HUES6 (cell line): Measurements from ENCODE around the gene ARF3.

Experiments used
- H3K27ac ChIP-seq: 2 replicates; pipeline ENCODE4 v1.7.0; 2013; ENCODE audit warnings: low read depth, mild to moderate bottlenecking, low read length, inconsistent platforms
- H3K27me3 ChIP-seq: 2 replicates; pipeline ENCODE4 v1.6.1; 2013; ENCODE audit warnings: low read length; ENCODE audit not compliant: control insufficient read depth, insufficient read depth
- H3K36me3 ChIP-seq: 2 replicates; pipeline ENCODE4 v1.6.1; 2013; ENCODE audit warnings: low read length; ENCODE audit not compliant: control insufficient read depth, insufficient read depth
- H3K4me1 ChIP-seq: 2 replicates; pipeline ENCODE4 v1.6.1; 2013; ENCODE audit warnings: low read length; ENCODE audit not compliant: control insufficient read depth, insufficient read depth
- H3K4me3 ChIP-seq: 2 replicates; pipeline ENCODE4 v1.5.1; 2013; ENCODE audit warnings: low read depth, low read length
- H3K9ac ChIP-seq: one replicate; pipeline ENCODE4 v1.6.1; 2013; ENCODE audit warnings: mild to moderate bottlenecking, low read length
- H3K9me3 ChIP-seq: 2 replicates; pipeline ENCODE4 v1.6.1; 2013; ENCODE audit warnings: low read depth, low read length; ENCODE audit not compliant: control insufficient read depth, insufficient read depth

Gene ARF3

DNA sequence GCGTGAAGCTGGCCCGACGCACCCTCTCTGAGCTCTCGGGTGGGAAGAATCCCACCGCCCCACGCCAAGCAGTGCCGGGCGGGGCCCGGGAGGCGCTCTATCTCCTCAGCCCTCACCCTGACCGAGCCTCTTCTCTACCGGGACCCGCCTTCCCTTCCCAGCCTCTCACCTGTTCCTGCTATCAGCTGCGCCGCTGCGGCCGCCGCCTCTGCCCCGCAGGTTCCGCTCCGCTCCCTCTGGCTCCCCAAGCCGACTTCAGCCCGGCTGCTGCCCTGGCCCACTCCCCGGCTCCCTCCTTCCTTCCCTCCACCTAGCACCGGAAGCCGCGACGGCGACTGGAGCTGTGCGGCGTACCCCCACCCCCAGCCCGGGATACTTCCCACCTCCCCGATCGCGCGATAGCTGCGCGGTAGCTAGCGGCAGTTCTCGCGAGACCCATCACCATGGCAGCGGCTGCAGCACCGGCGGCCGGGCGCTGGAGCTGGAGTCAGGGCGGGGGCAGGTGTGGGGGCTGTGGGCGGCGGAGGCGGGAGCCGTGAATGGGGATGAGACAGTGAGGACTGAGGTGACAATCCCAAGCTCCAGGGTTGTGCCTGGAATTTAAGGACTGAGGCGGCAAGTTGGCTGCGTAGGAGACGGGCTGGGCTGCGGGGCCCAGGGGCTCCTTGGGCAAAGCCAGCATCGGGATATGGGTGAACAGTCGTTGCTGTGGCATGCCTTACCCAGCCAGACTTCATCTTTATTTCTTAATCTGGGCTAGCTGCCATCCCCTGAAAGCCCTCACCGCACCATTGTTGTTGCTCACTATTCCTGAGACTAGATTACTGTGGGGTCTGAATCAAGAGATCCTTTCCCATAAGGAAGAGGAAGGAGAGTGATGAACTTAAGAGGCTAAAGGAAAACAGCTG lies at the start of gene ARF3:
Gene ARF3 (minus strand): TSS at position 347 of the 908 bp plus-strand sequence. CDS start 16,392 bp downstream, outside the sequence.
- H3K27me3 ChIP-seq = no peaks in the 10 kb centered on the region
- peak within 1 kb of the TSS; percentile 91 for H3K4me3 ChIP-seq
- peak within 1 kb of the TSS; percentile 90 for H3K9ac ChIP-seq
- H3K36me3 ChIP-seq = peaks cover 35% of the 10 kb centered on the region
- peaks cover 15% of the 10 kb centered on the region for H3K4me1 ChIP-seq
- no peaks in the 10 kb centered on the region for H3K9me3 ChIP-seq
- peak within 1 kb of the TSS; percentile 91 for H3K27ac ChIP-seq

DNA sequence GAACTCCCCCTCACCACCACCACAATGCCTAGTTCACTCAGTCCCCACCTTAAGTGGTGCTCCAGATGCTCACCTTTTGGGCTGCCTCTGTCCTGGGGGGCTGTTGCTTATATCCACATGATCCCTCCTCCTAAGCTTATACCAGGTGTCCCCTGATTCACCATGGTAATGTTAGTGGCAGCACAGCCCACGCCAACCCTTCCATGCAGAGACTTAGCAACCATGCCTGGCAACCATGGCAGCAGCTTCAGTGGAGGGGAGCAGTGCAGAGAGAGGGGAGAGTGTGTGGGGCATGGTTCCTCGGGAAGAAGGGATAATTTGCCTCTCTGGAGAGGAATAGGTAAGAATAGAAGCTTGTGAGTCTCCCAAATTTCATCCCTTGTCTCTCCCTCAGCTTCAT lies 43.1 kb upstream of the ARF3 start:
- no peak overlapping the region for H3K9ac ChIP-seq

GRCh38 chr12:48999371-49000131 lies 42.3 kb upstream of the ARF3 start, which contains the start of gene DDN:
DDN (minus strand) TSS chr12:48999375; CDS start chr12:48999287, 88 bp downstream.
- peaks cover 27% of the 10 kb centered on the region for H3K4me1 ChIP-seq
- H3K9ac ChIP-seq = no peak within 1 kb of the TSS
- peak within 1 kb of the TSS; percentile 64 for H3K4me3 ChIP-seq

More for the DNA sequence above, 43.1 kb upstream of the ARF3 start:
- no peak overlapping the region for H3K27ac ChIP-seq
- H3K27me3 ChIP-seq = peaks cover 57% of the 10 kb centered on the region
- H3K4me3 ChIP-seq = no peak overlapping the region; the same call in 1 of the 2 replicates
- H3K9me3 ChIP-seq = no peaks in the 10 kb centered on the region
- peaks cover 23% of the 10 kb centered on the region for H3K4me1 ChIP-seq
- H3K36me3 ChIP-seq = peaks cover 28% of the 10 kb centered on the region

DNA sequence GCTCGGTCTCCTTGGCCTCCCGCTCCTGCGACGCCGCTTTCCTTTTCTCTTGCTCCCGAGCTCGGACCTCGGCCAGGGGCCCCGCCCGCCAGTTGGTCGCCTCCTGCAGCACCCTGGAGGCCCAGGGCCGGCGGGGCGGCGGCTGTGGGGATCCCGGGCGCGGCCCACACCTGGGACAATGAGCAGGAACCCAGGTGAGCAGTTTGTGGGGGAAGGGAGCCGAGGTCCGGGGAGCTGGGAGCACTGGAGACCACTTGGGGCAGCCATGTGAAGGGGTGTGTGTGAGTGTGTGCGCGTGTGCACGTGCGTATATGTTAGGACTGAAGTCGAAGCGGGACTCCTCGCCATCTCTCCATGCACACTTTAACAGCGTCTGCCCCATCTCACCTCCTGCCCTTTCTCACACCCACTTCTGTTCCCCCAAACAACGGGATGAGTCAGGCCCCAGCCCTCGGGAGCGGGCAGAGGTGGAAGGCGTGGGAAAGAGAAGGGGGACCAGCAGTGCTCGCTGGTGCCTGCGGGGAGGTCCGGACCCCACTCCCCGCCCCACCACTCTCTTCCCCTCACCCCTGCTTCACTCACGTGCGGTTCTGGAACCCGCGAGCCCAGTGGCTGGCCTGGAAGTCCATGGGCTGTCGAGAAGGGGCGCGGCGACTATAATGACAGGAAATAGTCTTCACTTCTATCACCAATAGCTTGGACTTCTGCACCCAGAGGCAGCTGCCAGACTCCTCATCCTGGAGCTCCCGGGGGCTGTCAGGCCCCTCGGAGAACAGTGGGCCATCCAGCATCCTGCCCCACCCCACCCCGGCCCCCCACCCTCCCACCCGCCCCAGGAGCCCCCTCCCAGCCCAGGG lies 41.4 kb upstream of the ARF3 start:
- no peak overlapping the region for H3K27ac ChIP-seq
- H3K9me3 ChIP-seq = no peaks in the 10 kb centered on the region
- peaks cover 17% of the 10 kb centered on the region; the same call in 1 of the 2 replicates for H3K36me3 ChIP-seq
- H3K27me3 ChIP-seq = peaks cover 72% of the 10 kb centered on the region
- H3K4me3 ChIP-seq = peak overlapping the region; percentile 54
- no peak overlapping the region for H3K9ac ChIP-seq
- H3K4me1 ChIP-seq = peaks cover 35% of the 10 kb centered on the region

More at GRCh38 chr12:48999371-49000131, 42.3 kb upstream of the ARF3 start, which contains the start of gene DDN:
- peaks cover 64% of the 10 kb centered on the region for H3K27me3 ChIP-seq
- H3K36me3 ChIP-seq = peaks cover 21% of the 10 kb centered on the region
- no peak within 1 kb of the TSS for H3K27ac ChIP-seq
- no peaks in the 10 kb centered on the region for H3K9me3 ChIP-seq

GRCh38 chr12:48997719-48998496 lies 40.6 kb upstream of the ARF3 start:
- H3K9me3 ChIP-seq = no peaks in the 10 kb centered on the region
- peaks cover 14% of the 10 kb centered on the region; the same call in 1 of the 2 replicates for H3K36me3 ChIP-seq
- no peak overlapping the region for H3K9ac ChIP-seq
- H3K27ac ChIP-seq = no peak overlapping the region
- peaks cover 80% of the 10 kb centered on the region for H3K27me3 ChIP-seq
- peaks cover 35% of the 10 kb centered on the region for H3K4me1 ChIP-seq
- H3K4me3 ChIP-seq = peak overlapping the region; percentile 54

- Histone ChIP-seq H3K4me3 (peak overlapping the region; percentile 54), H3K27ac (no peak overlapping the region), H3K4me1 (peaks cover 35% of the 10 kb centered on the region), H3K9ac (no peak overlapping the region), H3K36me3 (peaks cover 6% of the 10 kb centered on the region; the same call in 1 of the 2 replicates), H3K27me3 (peaks cover 82% of the 10 kb centered on the region), H3K9me3 (no peaks in the 10 kb centered on the region)
Measured at GRCh38 chr12:48996794-48997718, 39.8 kb upstream of the ARF3 start.

GRCh38 chr12:48995086-48995879 lies 38.0 kb upstream of the ARF3 start:
- H3K27ac ChIP-seq = no peak overlapping the region
- H3K27me3 ChIP-seq = peaks cover 77% of the 10 kb centered on the region
- H3K4me3 ChIP-seq = peak overlapping the region; percentile 41
- H3K36me3 ChIP-seq = no peaks in the 10 kb centered on the region
- H3K9me3 ChIP-seq = no peaks in the 10 kb centered on the region
- H3K4me1 ChIP-seq = peaks cover 41% of the 10 kb centered on the region
- no peak overlapping the region for H3K9ac ChIP-seq

- peak overlapping the region; percentile 41 for H3K4me3 ChIP-seq
- H3K9ac ChIP-seq = no peak overlapping the region
- H3K27me3 ChIP-seq = peaks cover 69% of the 10 kb centered on the region
Measured at GRCh38 chr12:48994224-48995085, 37.2 kb upstream of the ARF3 start.

More at GRCh38 chr12:48994224-48995085, 37.2 kb upstream of the ARF3 start:
- Histone ChIP-seq H3K4me1 (peaks cover 33% of the 10 kb centered on the region), H3K27ac (no peak overlapping the region), H3K36me3 (no peaks in the 10 kb centered on the region), H3K9me3 (no peaks in the 10 kb centered on the region)
